H1 (cell line): Measurements from ENCODE around the gene PLEKHM3. TPM values are rescaled to one million over a fixed set of nuclear protein-coding genes. Genes with fewer than 3 reads are reported as not detected.

ENCODE experiments used
- CTCF ChIA-PET: fragments of 300-600 bp; sonication (Branson Sonifier 250); formaldehyde crosslinking; loops from one replicate; lab custom pipeline; 2021; ENCODE audit not compliant: partially characterized antibody; lab: Charles Lee
- POLR2A ChIA-PET: fragments of 300-600 bp; sonication (Branson Sonifier 250); formaldehyde crosslinking; loops from one replicate; lab custom pipeline; 2021; ENCODE audit warnings: inconsistent platforms; ENCODE audit not compliant: partially characterized antibody; lab: Charles Lee
- DNase-seq, 2 experiments: peaks; one replicate each; pipeline versions ENCODE4 v3.0.0 to v3.0.0-alpha.2; 2010 to 2022; ENCODE audit warnings: low spot score in 2 of 2, low read depth in 1 of 2, mixed read lengths in 1 of 2
- FAIRE-seq: peaks from 2 replicates; lab custom pipeline; 2011; peaks lifted over from hg19 to GRCh38; lab: Jason Lieb, UNC
- H2AFZ ChIP-seq: 2 replicates; pipeline ENCODE4 v1.8.1; 2012; ENCODE audit warnings: low read length, inconsistent platforms
- H2AK5ac ChIP-seq: 2 replicates; pipeline ENCODE4 v1.6.1; 2013; ENCODE audit warnings: low read depth, low read length
- H2BK120ac ChIP-seq: replicated peaks from 2 replicates; pipeline ENCODE3; 2013; ENCODE audit warnings: low read depth, low read length, inconsistent platforms
- H2BK12ac ChIP-seq: 2 replicates; pipeline ENCODE4 v1.6.1; 2013; ENCODE audit warnings: low read depth, low read length
- H2BK15ac ChIP-seq: 2 replicates; pipeline ENCODE4 v1.6.1; 2013; ENCODE audit warnings: low read length
- H2BK20ac ChIP-seq: 2 replicates; pipeline ENCODE4 v1.6.1; 2013; ENCODE audit warnings: low read length
- H2BK5ac ChIP-seq: 2 replicates; pipeline ENCODE4 v1.6.1; 2013; ENCODE audit warnings: low read depth, low read length
- H3K14ac ChIP-seq: 2 replicates; pipeline ENCODE4 v1.6.1; 2013; ENCODE audit warnings: inconsistent platforms; ENCODE audit not compliant: insufficient read length
- H3K18ac ChIP-seq: 2 replicates; pipeline ENCODE4 v1.6.1; 2013; ENCODE audit warnings: low read length; ENCODE audit errors: extremely low read depth
- H3K23ac ChIP-seq: 2 replicates; pipeline ENCODE4 v1.6.1; 2013; ENCODE audit warnings: inconsistent platforms; ENCODE audit not compliant: insufficient read length
- H3K23me2 ChIP-seq: 2 replicates; pipeline ENCODE4 v1.6.1; 2013; ENCODE audit warnings: low read depth, low read length
- H3K27ac ChIP-seq: 2 replicates; pipeline ENCODE4 v1.6.1; 2011; ENCODE audit warnings: low read depth, low read length, inconsistent platforms
- H3K27me3 ChIP-seq, 4 experiments: replicated peaks in 1 of 4; 1 replicate in 1 of 4; 2 replicates in 3 of 4; pipeline versions ENCODE4 v1.6.1 to v1.8.1; 2011 to 2013; ENCODE audit warnings: low read length in 3 of 4, mild to moderate bottlenecking in 3 of 4, inconsistent platforms in 2 of 4, mixed read lengths in 2 of 4, moderate library complexity in 1 of 4; ENCODE audit not compliant: control insufficient read depth in 3 of 4, insufficient read depth in 3 of 4; ENCODE audit errors: extremely low read depth in 1 of 4
- H3K36me3 ChIP-seq, 4 experiments: 2 replicates each; pipeline versions ENCODE4 v1.6.1 to v1.8.1; 2011 to 2013; ENCODE audit warnings: mild to moderate bottlenecking in 4 of 4, low read length in 3 of 4, moderate library complexity in 2 of 4, control low read depth in 1 of 4, inconsistent platforms in 1 of 4; ENCODE audit not compliant: insufficient read depth in 4 of 4, control insufficient read depth in 2 of 4
- H3K4ac ChIP-seq: replicated peaks from 2 replicates; pipeline ENCODE3; 2013; ENCODE audit warnings: low read length, low read depth, mixed read lengths, inconsistent platforms; ENCODE audit not compliant: insufficient read length
- H3K4me1 ChIP-seq, 4 experiments: replicated peaks in 1 of 4; 1 replicate in 1 of 4; 2 replicates in 3 of 4; pipeline versions ENCODE4 v1.6.1 to v1.8.1; 2011 to 2013; ENCODE audit warnings: low read length in 3 of 4, inconsistent platforms in 2 of 4, mixed read lengths in 1 of 4; ENCODE audit not compliant: insufficient read depth in 4 of 4, control insufficient read depth in 3 of 4
- H3K4me2 ChIP-seq, 2 experiments: 2 replicates each; pipeline versions ENCODE4 v1.6.1 to v1.8.1; 2011 to 2013; ENCODE audit warnings: low read depth in 2 of 2, low read length in 2 of 2, control low read depth in 1 of 2, inconsistent platforms in 1 of 2, mild to moderate bottlenecking in 1 of 2; ENCODE audit not compliant: insufficient read depth in 1 of 2
- H3K4me3 ChIP-seq, 4 experiments: fragments of 200-600, 300-600 bp in 1 of 4; sonication (generic), shearing (Covaris generic), sonication (Bioruptor Twin) in 1 of 4; 2 replicates each; pipeline versions ENCODE4 v1.5.1 to v1.8.1; 2011 to 2016; ENCODE audit warnings: low read length in 4 of 4, low read depth in 3 of 4, control low read depth in 2 of 4, inconsistent platforms in 2 of 4, mild to moderate bottlenecking in 2 of 4, mixed read lengths in 1 of 4, moderate library complexity in 1 of 4; ENCODE audit not compliant: insufficient read depth in 2 of 4; ENCODE audit errors: extremely low read depth in 1 of 4
- H3K56ac ChIP-seq: replicated peaks from 2 replicates; pipeline ENCODE3; 2013; ENCODE audit warnings: low read depth, mild to moderate bottlenecking, mixed read lengths, low read length, inconsistent platforms; ENCODE audit not compliant: insufficient read length
- H3K79me1 ChIP-seq: 2 replicates; pipeline ENCODE4 v1.6.1; 2013; ENCODE audit warnings: low read depth, low read length, control low read depth
- H3K79me2 ChIP-seq, 2 experiments: 2 replicates each; pipeline versions ENCODE4 v1.6.1 to v1.8.1; 2012 to 2013; ENCODE audit warnings: low read length in 2 of 2, mild to moderate bottlenecking in 2 of 2, inconsistent platforms in 1 of 2; ENCODE audit not compliant: insufficient read depth in 2 of 2, control insufficient read depth in 1 of 2
- H3K9ac ChIP-seq, 4 experiments: replicated peaks in 1 of 4; 1 replicate in 1 of 4; 2 replicates in 3 of 4; pipeline versions ENCODE4 v1.6.1 to v1.8.1; 2011 to 2013; ENCODE audit warnings: low read depth in 3 of 4, low read length in 3 of 4, control low read depth in 2 of 4, mild to moderate bottlenecking in 2 of 4, moderate library complexity in 2 of 4, inconsistent platforms in 1 of 4; ENCODE audit errors: extremely low read depth in 1 of 4
- H3K9me3 ChIP-seq, 2 experiments: 2 replicates each; pipeline versions ENCODE4 v1.6.1 to v1.8.1; 2012 to 2013; ENCODE audit warnings: mild to moderate bottlenecking in 2 of 2, moderate library complexity in 2 of 2, control low read depth in 1 of 2, inconsistent platforms in 1 of 2, low read depth in 1 of 2, low read length in 1 of 2, mixed read lengths in 1 of 2; ENCODE audit not compliant: insufficient read depth in 2 of 2
- H4K20me1 ChIP-seq, 2 experiments: replicated peaks in 1 of 2; 2 replicates each; pipeline versions ENCODE3 to v1.8.1; 2011 to 2013; ENCODE audit warnings: inconsistent platforms in 2 of 2, low read length in 2 of 2, mild to moderate bottlenecking in 1 of 2; ENCODE audit not compliant: insufficient read depth in 2 of 2, control insufficient read depth in 1 of 2
- H4K5ac ChIP-seq: 2 replicates; pipeline ENCODE4 v1.6.1; 2013; ENCODE audit warnings: low read length, low read depth, mixed read lengths, inconsistent platforms; ENCODE audit not compliant: insufficient read length
- H4K8ac ChIP-seq: 2 replicates; pipeline ENCODE4 v1.8.0; 2013; ENCODE audit warnings: mild to moderate bottlenecking, moderate library complexity, low read length, inconsistent platforms; ENCODE audit not compliant: insufficient read depth; ENCODE audit errors: extremely low read depth
- H4K91ac ChIP-seq: replicated peaks from 2 replicates; pipeline ENCODE3; 2013; ENCODE audit warnings: low read length, mixed read lengths, inconsistent platforms; ENCODE audit not compliant: insufficient read length
- ASH2L ChIP-seq: fragments of 200-600, 300-600 bp; sonication (generic); IDR thresholded peaks from one replicate; pipeline ENCODE4 v1.7.1; 2017; ENCODE audit warnings: low read length
- BRCA1 ChIP-seq: IDR thresholded peaks from 2 replicates; pipeline ENCODE4 v1.6.1; 2012; ENCODE audit warnings: low read depth, low read length, improper control_type of control experiment
- HDAC2 ChIP-seq, 2 experiments: fragments of 300-600 bp in 1 of 2; sonication (generic) in 1 of 2; IDR thresholded peaks; 2 replicates each; pipeline ENCODE4 v1.6.1; 2011 to 2012; ENCODE audit warnings: low read depth in 2 of 2, low read length in 2 of 2, mild to moderate bottlenecking in 2 of 2, moderate library complexity in 2 of 2, borderline replicate concordance in 1 of 2, inconsistent platforms in 1 of 2
- JUND ChIP-seq: IDR thresholded peaks from 2 replicates; pipeline ENCODE4 v1.6.1; 2011; ENCODE audit warnings: mild to moderate bottlenecking, improper control_type of control experiment, low read length
- KDM1A ChIP-seq: fragments of 200-600, 300-600 bp; sonication (generic); IDR thresholded peaks from 2 replicates; pipeline ENCODE4 v1.7.1; 2016; ENCODE audit warnings: mild to moderate bottlenecking, low read length, borderline replicate concordance
- MAFK ChIP-seq: IDR thresholded peaks from 2 replicates; pipeline ENCODE4 v1.6.1; 2012; ENCODE audit warnings: low read depth, mild to moderate bottlenecking, improper control_type of control experiment, low read length
- SP2 ChIP-seq: IDR thresholded peaks from 2 replicates; pipeline ENCODE4 v1.6.1; 2012; ENCODE audit warnings: mild to moderate bottlenecking, low read length, inconsistent platforms
- TCF12 ChIP-seq: IDR thresholded peaks from 2 replicates; pipeline ENCODE4 v1.6.1; 2011; ENCODE audit warnings: low read depth, mild to moderate bottlenecking, low read length
- WGBS, 2 experiments: shearing (Covaris generic) in 1 of 2; methylation state at CpG; one replicate each; pipeline versions ENCODE4 v1.1.6 to v1.1.7; 2013 to 2015; ENCODE audit warnings: low lambda C conversion rate in 2 of 2, mixed read lengths in 2 of 2, inconsistent platforms in 1 of 2, low coverage in 1 of 2, missing lambda C conversion rate in 1 of 2; ENCODE audit not compliant: insufficient replicate concordance in 2 of 2, insufficient coverage in 1 of 2, insufficient read length in 1 of 2; ENCODE audit errors: extremely low coverage in 1 of 2, missing lambda C conversion rate in 1 of 2; 5-methylcytosine and 5-hydroxymethylcytosine counted together
- polyA plus RNA-seq, 7 experiments: library from polyadenylated mRNA; depleted of rRNA in 3 of 7; stranded (reverse) in 5 of 7; unstranded in 2 of 7; fragments of >200 nt in 5 of 7; fragments of 200-250 nt in 2 of 7; gene quantifications; 1 replicate in 5 of 7; 2 replicates in 1 of 7; 4 replicates in 1 of 7; pipeline versions ENCODE4 v1.2.1 to v1.2.3, GENCODE V29; 2011 to 2013; ENCODE audit warnings: missing spikeins in 2 of 7, mixed read lengths in 2 of 7
- total RNA-seq: library from RNA; stranded (reverse); fragmentation: NEBNext Ultra II Directional; extraction: Animal tissue kit (Norgen Biotek cat#: 25700); gene quantifications from 2 replicates; pipeline ENCODE4 v1.2.1, GENCODE V29; 2021

Gene PLEKHM3
- total and polyA plus RNA-seq, 2 of the 8 experiments (the other 6 are each of a cell fraction or from before 2014, with no cell fraction given), result 2.3 to 5.8 TPM

DNA sequence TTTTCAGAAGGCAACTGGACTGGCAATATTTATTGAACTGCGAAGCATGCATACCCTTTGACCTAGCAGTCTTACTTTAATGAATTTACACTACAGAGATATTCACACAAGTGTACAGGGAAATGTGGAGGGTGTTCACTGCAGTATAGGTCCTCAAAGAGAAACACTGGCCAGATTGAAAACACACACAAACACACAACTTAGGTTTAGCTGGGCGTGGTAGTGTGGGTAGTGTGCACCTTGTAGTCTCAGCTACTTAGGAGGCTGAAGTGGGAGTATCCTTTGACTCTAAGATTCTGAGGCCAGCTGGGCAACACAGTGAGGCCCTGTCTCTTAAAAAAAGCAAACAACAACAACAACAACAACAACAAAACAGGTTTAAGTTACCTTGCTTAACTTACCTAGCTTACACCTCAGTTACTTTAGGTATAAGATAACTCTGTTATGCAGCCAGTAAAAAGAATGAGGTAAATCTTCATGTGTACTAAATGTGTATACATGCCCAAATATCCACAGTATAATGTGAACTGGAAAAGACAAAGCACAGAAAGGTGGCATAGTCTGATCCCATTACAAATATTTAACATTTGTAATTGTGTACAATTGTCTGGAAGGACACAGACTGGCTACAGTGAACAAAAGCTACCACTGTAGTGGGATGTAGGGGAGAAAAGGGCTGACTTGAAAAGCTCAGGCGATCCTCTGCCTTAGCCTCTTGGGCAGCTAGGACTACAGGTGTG lies 149.7 kb downstream of the PLEKHM3 start:
- Histone ChIP-seq H4K8ac (no peak overlapping the region), H3K18ac (no peak overlapping the region), H3K9me3 (no peaks in the 10 kb centered on the region), H4K20me1 (no peaks in the 10 kb centered on the region), H2BK120ac (no peak overlapping the region), H2AFZ (no peak overlapping the region), H3K56ac (no peak overlapping the region), H3K9ac (no peak overlapping the region), H3K27ac (no peak overlapping the region), H4K5ac (no peak overlapping the region), H3K27me3 (no peaks in the 10 kb centered on the region), H3K4me2 (no peak overlapping the region), H3K4me3 (no peak overlapping the region), H3K4me1 (no peaks in the 10 kb centered on the region; a peak in 2 of 7 replicates), H4K91ac (peak overlapping the region; percentile 22), H2AK5ac (no peak overlapping the region), H3K14ac (no peak overlapping the region), H3K23ac (no peak overlapping the region), H3K36me3 (no peaks in the 10 kb centered on the region), H2BK12ac (peak overlapping the region; percentile 23; the same call in 1 of the 2 replicates), H3K23me2 (no peaks in the 10 kb centered on the region), H2BK20ac (no peak overlapping the region), H2BK15ac (peak overlapping the region; percentile 34; the same call in 1 of the 2 replicates), H3K79me2 (no peaks in the 10 kb centered on the region), H3K4ac (no peak overlapping the region), H3K79me1 (no peaks in the 10 kb centered on the region), H2BK5ac (no peak overlapping the region)
- 91% methylated on average over 3 of the region's 3 CpGs; no CpG with 5 or more reads in 1 of the 2 experiments for WGBS, 2 experiments
- POLR2A ChIA-PET, result no interaction called here
- FAIRE-seq (no peak), DNase-seq (no peak)
- no peak for TF ChIP-seq SP2
- no peak for TF ChIP-seq MAFK
- no peak for TF ChIP-seq TCF12
- no peak for TF ChIP-seq ASH2L
- no peak for TF ChIP-seq JUND
- TF ChIP-seq BRCA1, result no peak
- TF ChIP-seq KDM1A, result no peak
- TF ChIP-seq HDAC2 (IDR thresholded peaks at IDR 0.05; ENCODE audit: borderline replicate concordance in 1 of 2, low read depth in 2 of 2, low read length in 2 of 2), result no peak
- CTCF ChIA-PET, result no interaction called here
